Measurements from ENCODE around the gene DHRSX.
"Not testable (repeated sequence)": the region's sequence is repeated elsewhere in the genome, so short reads cannot be mapped to it uniquely, and the experiment has no call there.

The DHRSX gene

DNA sequence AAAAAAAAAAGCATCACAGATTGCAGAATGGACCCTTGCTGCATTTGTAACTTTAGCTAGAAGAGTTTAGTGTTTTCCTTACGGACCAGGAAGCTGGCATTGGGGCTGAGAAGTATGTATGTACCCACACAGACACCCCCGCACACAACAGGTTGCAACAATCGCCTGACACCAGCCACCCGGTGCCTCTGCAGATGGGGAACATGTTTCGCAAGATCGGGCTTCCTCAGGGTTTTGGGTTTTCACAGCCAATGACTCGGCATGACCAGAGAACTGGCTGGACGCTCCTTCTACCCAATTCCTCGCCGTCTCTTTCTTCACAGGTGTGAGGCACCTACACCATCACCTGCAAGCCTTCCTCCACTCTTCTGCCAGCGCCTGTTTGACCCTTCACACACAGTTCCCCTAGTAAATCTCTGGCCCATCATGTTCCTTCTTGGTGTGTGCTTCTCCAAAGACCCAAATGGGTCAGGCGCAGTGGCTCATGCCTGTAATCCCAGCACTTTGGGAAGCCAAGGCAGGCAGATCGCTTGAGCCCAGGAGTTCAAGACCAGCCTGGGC is 70.4 kb downstream of the DHRSX start:
- Mint-ChIP-seq H3K4me1 (peaks cover 2% of the 10 kb centered on the region), H3K27ac (no peak overlapping the region), H3K36me3 (ENCODE audit: low read depth) (peaks cover 55% of the 10 kb centered on the region), H3K27me3 (no peaks in the 10 kb centered on the region), H3K9me3 (peaks cover 8% of the 10 kb centered on the region), H3K4me3 (no peak overlapping the region)
- DNase-seq (no peak), ATAC-seq (no peak)

DNA sequence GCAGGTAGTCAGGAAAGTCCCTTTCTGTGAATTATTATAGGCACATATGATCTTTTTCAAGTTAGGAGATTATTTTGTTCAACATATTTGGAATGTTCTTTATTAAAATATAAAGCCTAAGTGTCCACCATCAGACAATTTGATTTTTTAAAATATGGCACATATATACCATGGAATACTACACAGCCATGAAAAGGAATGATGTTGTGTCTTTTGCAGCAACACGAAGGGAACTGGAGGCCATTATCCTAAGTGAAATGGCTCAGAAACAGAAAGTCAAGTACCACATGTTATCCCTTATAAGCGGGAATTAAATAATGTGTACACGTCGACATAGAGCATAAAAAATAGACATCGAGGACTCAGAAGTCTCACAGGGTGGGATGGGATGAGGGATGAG is 73.0 kb downstream of the DHRSX start:
- no peaks in the 10 kb centered on the region for H3K27me3 Mint-ChIP-seq
- no peak overlapping the region for H3K4me3 Mint-ChIP-seq
- peaks cover 8% of the 10 kb centered on the region for H3K9me3 Mint-ChIP-seq
- H3K4me1 Mint-ChIP-seq: peaks cover 2% of the 10 kb centered on the region
- no peak overlapping the region for H3K27ac Mint-ChIP-seq
- ATAC-seq (no peak), DNase-seq (no peak)
- peaks cover 61% of the 10 kb centered on the region for H3K36me3 Mint-ChIP-seq (ENCODE audit: low read depth)

DNA sequence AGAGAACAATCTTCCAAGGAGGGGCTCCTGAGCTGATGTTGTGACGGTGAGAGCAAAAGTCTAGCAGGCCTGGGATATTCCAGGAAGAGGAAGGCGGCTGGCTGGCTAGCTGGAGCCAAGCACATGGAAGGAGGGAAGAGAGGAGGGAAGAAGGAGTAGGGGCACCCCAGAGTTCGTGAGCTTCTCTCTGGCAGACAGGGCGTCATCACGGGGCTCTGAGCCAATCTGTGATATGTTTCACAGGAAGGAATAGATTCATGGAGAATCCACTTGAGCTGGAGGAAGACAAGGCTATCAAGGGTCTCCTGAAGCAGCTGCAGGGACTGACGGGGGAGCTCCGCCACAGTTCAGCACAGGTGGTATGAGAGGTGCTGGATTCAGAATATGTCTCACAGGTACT is 73.6 kb downstream of the DHRSX start:
- H3K4me1 Mint-ChIP-seq: no peaks in the 10 kb centered on the region
- H3K4me3 Mint-ChIP-seq: no peak overlapping the region
- ATAC-seq: no peak
- H3K36me3 Mint-ChIP-seq (ENCODE audit: low read depth): peaks cover 59% of the 10 kb centered on the region
- no peak overlapping the region for H3K27ac Mint-ChIP-seq
- H3K27me3 Mint-ChIP-seq: no peaks in the 10 kb centered on the region
- peaks cover 8% of the 10 kb centered on the region for H3K9me3 Mint-ChIP-seq
- no peak for DNase-seq

DNA sequence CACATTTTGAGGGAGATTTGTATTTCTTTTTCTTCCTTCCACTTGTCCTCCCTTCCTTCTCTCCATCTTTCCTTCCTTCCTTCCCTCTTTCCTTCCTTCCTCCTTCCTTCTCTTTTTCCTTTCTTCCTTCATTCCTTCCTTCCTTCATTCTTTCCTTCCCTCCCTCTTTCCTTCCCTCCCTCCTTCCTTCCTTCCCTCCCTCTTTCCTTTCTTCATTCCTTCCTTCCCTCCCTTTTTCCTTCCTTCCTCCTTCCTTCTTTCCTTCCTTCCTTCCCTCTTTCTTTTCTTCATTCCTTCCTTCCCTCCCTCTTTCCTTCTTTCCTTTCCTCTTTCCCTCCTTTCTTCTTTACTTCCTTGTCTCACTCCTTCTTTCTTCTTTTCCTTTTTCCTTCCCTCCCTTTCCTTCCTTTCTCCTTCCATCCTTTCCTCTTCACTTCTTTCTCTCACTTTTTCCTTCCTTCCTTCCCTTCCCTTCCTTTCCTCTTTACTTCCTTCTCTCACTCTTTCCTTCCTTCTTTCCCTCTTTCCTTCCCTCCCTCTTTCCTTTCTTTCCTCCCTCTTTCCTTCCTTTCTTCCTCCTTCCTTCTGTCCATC is 74.4 kb downstream of the DHRSX start:
- peaks cover 63% of the 10 kb centered on the region for H3K36me3 Mint-ChIP-seq (ENCODE audit: low read depth)
- ATAC-seq (no peak), DNase-seq (no peak)
- no peak overlapping the region for H3K4me3 Mint-ChIP-seq
- H3K27me3 Mint-ChIP-seq: no peaks in the 10 kb centered on the region
- H3K9me3 Mint-ChIP-seq: peaks cover 8% of the 10 kb centered on the region
- no peak overlapping the region for H3K27ac Mint-ChIP-seq
- H3K4me1 Mint-ChIP-seq: no peaks in the 10 kb centered on the region

DNA sequence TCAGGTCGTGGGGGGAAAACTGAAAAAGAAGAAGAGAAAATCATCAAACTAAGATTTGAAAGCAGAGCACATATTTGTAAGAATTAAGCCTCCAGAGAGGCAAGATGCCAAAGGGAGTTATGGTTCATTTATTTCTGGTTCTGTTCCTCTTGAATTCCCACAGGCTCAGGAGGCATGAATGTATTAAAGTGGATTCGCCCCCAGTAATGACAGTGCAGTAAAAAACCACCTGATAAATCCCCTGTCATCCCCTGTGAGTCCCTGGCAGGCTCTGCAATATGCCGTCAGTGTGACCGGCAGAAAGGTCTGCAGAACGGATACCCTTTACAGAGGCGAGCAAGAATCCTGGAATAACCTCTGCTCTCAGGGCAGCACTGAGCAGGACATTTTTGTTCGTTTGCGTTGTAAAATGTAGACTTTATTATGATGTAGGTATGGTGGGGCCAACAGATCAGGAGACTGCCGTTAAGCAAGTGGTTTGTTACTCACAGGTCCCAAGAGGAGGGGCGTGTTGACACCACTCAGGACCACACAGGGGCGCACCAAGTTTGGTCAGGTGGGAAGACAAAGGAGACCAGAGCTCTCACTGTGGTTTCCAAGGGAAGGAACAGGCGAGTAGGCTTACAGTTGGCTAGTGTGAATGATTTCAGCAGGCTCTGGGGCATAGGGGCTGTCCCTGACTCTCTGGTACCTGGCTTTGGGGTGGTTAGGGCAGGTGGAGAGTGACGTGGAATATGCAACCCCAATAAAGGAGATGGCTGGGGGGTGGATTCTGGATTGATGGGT is 75.3 kb downstream of the DHRSX start:
- ATAC-seq: peak; percentile 59
- Mint-ChIP-seq H3K27me3 (no peaks in the 10 kb centered on the region), H3K27ac (no peak overlapping the region), H3K4me3 (no peak overlapping the region), H3K36me3 (ENCODE audit: low read depth) (peaks cover 69% of the 10 kb centered on the region), H3K9me3 (peaks cover 11% of the 10 kb centered on the region), H3K4me1 (no peaks in the 10 kb centered on the region)
- no peak for DNase-seq

DNA sequence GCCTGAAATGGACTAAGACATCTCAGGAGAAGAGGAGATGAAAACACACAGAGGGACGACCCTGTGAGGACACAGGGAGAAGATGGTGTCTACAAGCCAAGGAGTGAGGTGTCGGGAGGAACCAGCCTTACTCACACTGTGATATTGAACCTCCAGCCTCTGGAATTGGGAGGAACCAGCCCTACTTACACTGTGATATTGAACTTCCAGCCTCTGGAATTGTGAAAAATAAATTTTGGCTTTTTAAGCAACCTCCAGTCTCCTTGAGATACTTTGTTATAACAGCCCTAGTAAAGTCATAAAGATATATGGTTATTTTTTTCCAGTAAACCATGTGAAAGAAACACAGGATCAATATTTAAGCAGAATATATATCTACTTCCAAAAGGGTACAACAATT is 76.5 kb downstream of the DHRSX start:
- Mint-ChIP-seq H3K9me3 (peaks cover 11% of the 10 kb centered on the region), H3K36me3 (ENCODE audit: low read depth) (peaks cover 63% of the 10 kb centered on the region)
- ATAC-seq: no peak

DNA sequence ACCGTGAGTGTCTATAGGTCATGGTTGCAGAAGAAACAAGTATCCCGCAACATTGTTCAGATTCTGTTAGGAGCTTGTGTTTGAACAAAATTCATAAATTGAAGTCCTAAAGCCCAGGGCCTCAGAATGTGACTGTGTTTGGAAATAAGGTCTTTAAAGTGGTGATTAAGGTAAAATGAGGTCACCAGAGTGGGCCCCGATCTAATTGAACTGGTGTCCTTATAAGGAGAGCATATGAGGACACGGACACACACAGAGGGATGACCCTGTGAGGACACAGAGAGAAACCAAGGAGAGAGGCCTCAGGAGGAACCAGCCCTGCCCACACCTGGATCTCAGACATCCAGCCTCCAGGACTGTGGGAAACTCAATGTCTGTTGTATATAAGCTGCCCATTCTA is 76.9 kb downstream of the DHRSX start:
- DNase-seq (no peak), ATAC-seq (no peak)
- Mint-ChIP-seq H3K4me1 (no peaks in the 10 kb centered on the region), H3K36me3 (ENCODE audit: low read depth) (peaks cover 61% of the 10 kb centered on the region), H3K9me3 (peaks cover 11% of the 10 kb centered on the region), H3K4me3 (no peak overlapping the region), H3K27ac (peak overlapping the region; percentile 46), H3K27me3 (no peaks in the 10 kb centered on the region)

More for the DNA sequence above, 76.5 kb downstream of the DHRSX start:
- H3K4me1 Mint-ChIP-seq: no peaks in the 10 kb centered on the region
- H3K27me3 Mint-ChIP-seq: no peaks in the 10 kb centered on the region
- H3K4me3 Mint-ChIP-seq: no peak overlapping the region
- H3K27ac Mint-ChIP-seq: no peak overlapping the region
- no peak for DNase-seq

DNA sequence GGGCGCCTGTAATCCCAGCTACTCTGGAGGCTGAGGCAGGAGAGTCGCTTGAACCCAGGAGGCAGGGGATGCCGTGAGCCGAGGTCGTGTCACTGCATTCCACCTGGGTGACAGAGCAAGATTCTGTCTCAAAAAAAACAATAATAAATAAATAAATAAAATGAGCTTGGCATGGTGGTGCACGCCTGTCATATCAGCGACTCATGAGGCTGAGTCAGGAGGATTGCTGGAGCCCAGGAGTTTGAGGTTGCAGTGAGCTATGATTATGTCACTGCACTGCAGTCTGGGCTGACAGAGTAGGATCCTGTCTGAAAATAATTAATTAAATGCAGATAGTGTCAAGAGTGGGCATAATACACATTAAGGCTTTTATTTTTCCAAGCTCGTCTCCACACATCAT is 77.5 kb downstream of the DHRSX start:
- no peak overlapping the region for H3K27ac Mint-ChIP-seq
- peaks cover 56% of the 10 kb centered on the region for H3K36me3 Mint-ChIP-seq (ENCODE audit: low read depth)
- no peak overlapping the region for H3K4me3 Mint-ChIP-seq
- no peaks in the 10 kb centered on the region for H3K27me3 Mint-ChIP-seq
- H3K4me1 Mint-ChIP-seq: no peaks in the 10 kb centered on the region
- ATAC-seq: no peak
- no peak for DNase-seq
- peaks cover 11% of the 10 kb centered on the region for H3K9me3 Mint-ChIP-seq

DNA sequence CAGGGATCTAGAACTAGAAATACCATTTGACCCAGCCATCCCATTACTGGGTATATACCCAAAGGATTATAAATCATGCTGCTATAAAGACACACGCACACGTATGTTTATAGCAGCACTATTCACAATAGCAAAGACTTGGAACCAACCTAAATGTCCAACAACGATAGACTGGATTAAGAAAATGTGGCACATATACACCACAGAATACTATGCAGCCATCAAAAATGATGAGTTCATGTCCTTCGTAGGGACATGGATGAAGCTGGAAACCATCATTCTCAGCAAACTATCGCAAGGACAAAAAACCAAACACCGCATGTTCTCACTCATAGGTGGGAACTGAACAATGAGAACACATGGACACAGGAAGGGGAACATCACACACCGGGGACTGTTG is 81.4 kb downstream of the DHRSX start:
- not testable (repeated sequence) for DNase-seq, H3K27me3 Mint-ChIP-seq, H3K4me3 Mint-ChIP-seq, H3K27ac Mint-ChIP-seq, ATAC-seq, H3K9me3 Mint-ChIP-seq, H3K4me1 Mint-ChIP-seq
- peaks cover 30% of the 10 kb centered on the region for H3K36me3 Mint-ChIP-seq (ENCODE audit: low read depth)

DNA sequence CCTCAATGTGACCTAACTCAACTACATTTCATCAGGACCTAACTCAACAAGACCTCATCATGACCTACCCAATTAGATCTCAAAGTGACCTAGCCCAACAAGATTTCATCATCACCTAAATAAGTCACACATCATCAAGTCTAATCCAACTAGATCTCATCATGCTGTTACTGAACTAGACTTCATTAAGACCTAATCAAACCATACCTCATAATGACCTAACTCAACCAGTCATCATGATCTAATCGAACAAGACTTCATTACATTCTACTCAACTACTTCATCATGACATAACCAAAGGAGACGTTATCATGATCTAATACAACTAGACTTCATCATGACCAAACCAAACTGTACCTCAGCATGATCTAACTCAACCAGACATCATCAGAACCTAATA is 82.8 kb downstream of the DHRSX start:
- H3K9me3 Mint-ChIP-seq: peaks cover 3% of the 10 kb centered on the region
- ATAC-seq (no peak), DNase-seq (no peak)
- H3K27ac Mint-ChIP-seq: no peak overlapping the region
- no peak overlapping the region for H3K4me3 Mint-ChIP-seq
- H3K4me1 Mint-ChIP-seq: no peaks in the 10 kb centered on the region
- peaks cover 19% of the 10 kb centered on the region for H3K36me3 Mint-ChIP-seq (ENCODE audit: low read depth)
- no peaks in the 10 kb centered on the region for H3K27me3 Mint-ChIP-seq

DNA sequence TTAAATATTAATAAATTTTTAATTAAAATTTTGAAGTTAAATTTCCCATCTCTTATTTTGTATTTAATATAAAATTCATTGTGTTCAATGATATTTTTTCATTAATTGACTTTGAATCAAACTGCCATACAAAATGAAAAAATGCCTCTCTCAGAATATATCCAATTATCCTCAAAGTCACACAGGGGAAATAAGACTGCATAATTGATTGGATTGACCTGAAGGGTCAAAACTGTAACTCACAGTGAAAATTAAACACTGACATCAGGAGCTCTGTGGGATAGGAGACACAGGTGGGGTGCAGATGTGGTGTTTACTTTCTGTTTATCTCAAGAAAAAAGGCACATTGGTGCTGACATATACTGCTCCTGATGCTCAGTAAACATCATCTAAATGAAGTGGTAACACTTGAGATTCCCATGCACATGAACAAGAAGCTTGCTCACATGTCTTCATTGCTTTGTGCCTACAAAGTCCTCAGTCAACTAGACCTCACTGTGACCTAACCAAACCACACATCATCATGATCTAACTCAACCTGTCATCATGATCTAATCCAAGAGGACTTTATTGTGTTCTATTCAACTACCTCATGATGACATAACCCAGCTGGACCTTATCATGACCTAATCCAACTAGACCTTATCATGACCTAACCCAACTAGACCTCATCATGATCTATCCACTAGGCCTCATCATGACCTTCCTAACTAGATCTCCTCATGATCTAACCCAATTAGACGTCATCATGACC is 83.7 kb downstream of the DHRSX start:
- DNase-seq: no peak
- Mint-ChIP-seq H3K36me3 (ENCODE audit: low read depth) (peaks cover 15% of the 10 kb centered on the region), H3K4me1 (no peaks in the 10 kb centered on the region), H3K27ac (no peak overlapping the region), H3K9me3 (peaks cover 3% of the 10 kb centered on the region), H3K27me3 (no peaks in the 10 kb centered on the region), H3K4me3 (no peak overlapping the region)
- no peak for ATAC-seq

DNA sequence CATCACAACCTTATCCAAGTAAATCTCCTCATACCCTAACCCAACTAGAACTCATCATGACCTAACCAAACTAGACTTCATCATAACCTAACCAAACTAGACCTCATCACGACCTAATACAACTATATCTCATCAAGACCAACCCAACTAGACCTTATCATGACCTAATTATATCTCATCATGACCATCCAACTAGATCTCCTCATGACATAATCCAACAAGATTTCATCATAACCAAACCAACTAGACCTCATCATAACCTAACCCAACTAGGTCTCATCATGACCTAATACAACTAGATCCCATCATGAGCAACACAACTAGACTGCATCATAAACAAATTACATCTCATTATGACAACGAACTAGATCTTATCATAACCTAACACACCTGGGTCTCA is 86.4 kb downstream of the DHRSX start:
- Mint-ChIP-seq H3K4me1 (no peaks in the 10 kb centered on the region), H3K9me3 (no peaks in the 10 kb centered on the region), H3K4me3 (no peak overlapping the region), H3K27ac (no peak overlapping the region), H3K27me3 (no peaks in the 10 kb centered on the region), H3K36me3 (ENCODE audit: low read depth) (peaks cover 7% of the 10 kb centered on the region)
- ATAC-seq (no peak), DNase-seq (no peak)

DNA sequence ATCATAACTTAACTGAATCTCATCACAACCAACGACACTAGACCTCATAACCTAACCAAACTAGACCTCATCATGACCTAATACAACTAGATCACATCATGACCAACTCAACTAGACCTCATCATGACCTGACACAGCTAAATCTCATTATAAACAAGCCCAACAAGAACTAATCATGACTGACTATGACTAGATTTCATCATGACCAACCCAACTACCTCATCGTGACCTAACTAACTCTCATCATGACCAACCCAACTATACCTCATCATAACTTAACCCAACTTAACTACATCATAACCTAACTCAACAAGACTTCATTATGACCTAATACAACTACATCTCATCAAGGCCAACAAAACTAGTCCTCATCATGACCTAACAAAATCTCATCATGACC is 86.8 kb downstream of the DHRSX start:
- Mint-ChIP-seq H3K9me3 (no peaks in the 10 kb centered on the region), H3K4me3 (no peak overlapping the region), H3K36me3 (ENCODE audit: low read depth) (peaks cover 10% of the 10 kb centered on the region), H3K27ac (no peak overlapping the region), H3K4me1 (no peaks in the 10 kb centered on the region), H3K27me3 (no peaks in the 10 kb centered on the region)
- ATAC-seq: no peak
- no peak for DNase-seq

DNA sequence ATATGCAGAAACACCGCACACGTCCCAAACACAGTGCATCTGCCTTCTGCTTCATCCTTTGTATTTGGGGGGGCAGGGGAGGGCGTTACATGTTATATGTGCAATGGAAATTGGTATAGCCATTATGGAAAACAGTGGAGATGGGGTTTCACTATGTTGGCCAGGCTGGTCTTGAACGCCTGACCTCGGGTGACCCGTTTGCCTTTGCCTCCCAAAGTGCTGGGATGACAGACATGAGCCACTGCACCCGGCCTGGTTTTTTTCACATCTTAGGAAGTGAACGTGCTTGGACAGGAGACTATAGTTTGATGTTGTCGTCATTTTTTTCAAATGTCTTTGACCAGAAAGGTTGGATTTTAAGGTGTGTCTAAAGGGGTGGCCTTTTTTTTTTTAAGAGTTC is 88.6 kb downstream of the DHRSX start:
- peaks cover 29% of the 10 kb centered on the region for H3K36me3 Mint-ChIP-seq (ENCODE audit: low read depth)
- H3K27me3 Mint-ChIP-seq: no peaks in the 10 kb centered on the region
- H3K9me3 Mint-ChIP-seq: peaks cover 7% of the 10 kb centered on the region
- DNase-seq: no peak
- no peak overlapping the region for H3K27ac Mint-ChIP-seq
- H3K4me1 Mint-ChIP-seq: no peaks in the 10 kb centered on the region
- no peak overlapping the region for H3K4me3 Mint-ChIP-seq
- ATAC-seq: no peak

Data from activated naive CD8-positive, alpha-beta T cell treated with anti-CD3 and anti-CD28 coated beads, Interleukin-2, amount 50 U/mL, for 24 hours (primary cell).